ENCODE results near the gene HCFC2. TPM values are rescaled to one million over a fixed set of nuclear protein-coding genes. Genes with fewer than 3 reads are reported as not detected.

Gene HCFC2
- total and polyA plus RNA-seq, 8 donors: 4.2 to 10.7 (median 8.7) TPM

GRCh38 chr12:104049278-104049902 is 14.9 kb upstream of the HCFC2 start:
- H3K9me3 ChIP-seq: no peaks in the 10 kb centered on the region
- TF ChIP-seq CTCF (IDR thresholded peaks at IDR 0.05): no peak
- peak in 1 of 4 donors; percentile 24 for ATAC-seq
- no peak for DNase-seq
- peaks cover 0 to 2% (median 0%) of the 10 kb centered on the region in 3 donors for H3K4me1 ChIP-seq
- no peaks in the 10 kb centered on the region for H3K27me3 ChIP-seq
- no peaks in the 10 kb centered on the region for H3K36me3 ChIP-seq
- H3K4me3 ChIP-seq: peak overlapping the region in 2 of 4 donors; percentile 20 to 41
- intact Hi-C loops (cut with DNase I): no loop called here
- 24 to 26% methylated on average over 9 of the region's 9 CpGs for WGBS, 2 donors
- peak overlapping the region in 1 of 4 donors; percentile 2 for H3K27ac ChIP-seq
- FAIRE-seq: no peak

GRCh38 chr12:104049903-104050356 is 14.4 kb upstream of the HCFC2 start, which contains the start of gene GLT8D2:
Gene GLT8D2 (minus strand): TSS chr12:104050187. CDS start chr12:104019648, 30,539 bp downstream.
- Histone ChIP-seq H3K27ac (peak within 1 kb of the TSS in 1 of 4 donors; percentile 2), H3K4me1 (peaks cover 0 to 3% (median 0%) of the 10 kb centered on the region in 3 donors), H3K9me3 (no peaks in the 10 kb centered on the region), H3K4me3 (peak within 1 kb of the TSS in 2 of 4 donors; percentile 20 to 41), H3K27me3 (no peaks in the 10 kb centered on the region), H3K36me3 (no peaks in the 10 kb centered on the region)
- ATAC-seq (peak; percentile 64 to 82 (median 80)), FAIRE-seq (no peak), DNase-seq (peak in 4 of 6 donors; percentile 13 to 69 (median 42))
- TF ChIP-seq CTCF (IDR thresholded peaks at IDR 0.05): no peak
- intact Hi-C loops (cut with DNase I): no loop called here
- 2% methylated on average over 24 of the region's 24 CpGs for WGBS, 2 donors

- TF ChIP-seq CTCF (IDR thresholded peaks at IDR 0.05): no peak
- H3K27me3 ChIP-seq: no peaks in the 10 kb centered on the region
- ATAC-seq (peak in 1 of 4 donors; percentile 30), DNase-seq (no peak), FAIRE-seq (no peak)
- no peaks in the 10 kb centered on the region for H3K9me3 ChIP-seq
- peak overlapping the region in 1 of 4 donors; percentile 41 for H3K4me3 ChIP-seq
- peaks cover 0 to 5% (median 2%) of the 10 kb centered on the region in 3 donors for H3K4me1 ChIP-seq
- 47 to 64% methylated on average over 3 of the region's 3 CpGs for WGBS, 2 donors
- intact Hi-C loops (cut with DNase I): no loop called here
- H3K36me3 ChIP-seq: no peaks in the 10 kb centered on the region
- no peak overlapping the region for H3K27ac ChIP-seq
Measured at GRCh38 chr12:104050436-104050835, 13.9 kb upstream of the HCFC2 start.

- Histone ChIP-seq H3K27me3 (no peaks in the 10 kb centered on the region), H3K4me1 (peaks cover 11 to 16% (median 12%) of the 10 kb centered on the region in 3 donors), H3K36me3 (no peaks in the 10 kb centered on the region), H3K9me3 (no peaks in the 10 kb centered on the region), H3K4me3 (no peak overlapping the region), H3K27ac (no peak overlapping the region)
- no peak for DNase-seq
- FAIRE-seq: no peak
- ATAC-seq: no peak
- TF ChIP-seq CTCF (IDR thresholded peaks at IDR 0.05): no peak
- intact Hi-C loops (cut with DNase I): no loop called here
- WGBS, 2 donors: 84 to 85% methylated on average over 4 of the region's 4 CpGs
Measured at GRCh38 chr12:104054681-104055346, 9.5 kb upstream of the HCFC2 start.

Data from pancreas (tissue), 10 donors.